Measurements from ENCODE around the gene VPS37B. TPM values are rescaled to one million over a fixed set of nuclear protein-coding genes. Genes with fewer than 3 reads are reported as not detected.

Gene VPS37B
- total RNA-seq, 2 experiments from 2014 or later, result 33.4 to 36.8 TPM

GRCh38 chr12:122872815-122873361 is 23.0 kb downstream of the VPS37B start:
- no peak for ATAC-seq (ENCODE audit: low read depth)
- H3K27me3 Mint-ChIP-seq, result no peaks in the 10 kb centered on the region
- H3K27ac Mint-ChIP-seq, result no peak overlapping the region
- H3K4me1 Mint-ChIP-seq, result peaks cover 55% of the 10 kb centered on the region
- POLR2A ChIA-PET, result interaction anchor here (0.6 to 2.5 kb wide), 5 partner anchors 7 to 26 kb away, joined by 3 to 9 read pairs (median 5); no protein-coding TSS in a partner anchor
- no peaks in the 10 kb centered on the region for H3K9me3 Mint-ChIP-seq
- peaks cover 24% of the 10 kb centered on the region for H3K36me3 Mint-ChIP-seq
- DNase-seq, result peak; percentile 14
- peak overlapping the region; percentile 1 for H3K4me3 Mint-ChIP-seq

GRCh38 chr12:122871851-122872780 is 23.8 kb downstream of the VPS37B start:
- peak overlapping the region; percentile 82 for H3K27ac Mint-ChIP-seq
- peaks cover 24% of the 10 kb centered on the region for H3K36me3 Mint-ChIP-seq
- peak; percentile 48 for DNase-seq
- peak overlapping the region; percentile 81 for H3K4me3 Mint-ChIP-seq
- POLR2A ChIA-PET, result interaction anchor here (0.6 to 2.5 kb wide), 7 partner anchors 8 to 27 kb away, joined by 3 to 9 read pairs (median 5); no protein-coding TSS in a partner anchor
- ATAC-seq (ENCODE audit: low read depth), result peak; percentile 57
- H3K27me3 Mint-ChIP-seq, result no peaks in the 10 kb centered on the region
- no peaks in the 10 kb centered on the region for H3K9me3 Mint-ChIP-seq
- peaks cover 49% of the 10 kb centered on the region for H3K4me1 Mint-ChIP-seq

- peak; percentile 24 for DNase-seq
- Mint-ChIP-seq H3K4me1 (peaks cover 43% of the 10 kb centered on the region), H3K27ac (peak overlapping the region; percentile 82), H3K27me3 (no peaks in the 10 kb centered on the region), H3K36me3 (peaks cover 28% of the 10 kb centered on the region), H3K4me3 (peak overlapping the region; percentile 81), H3K9me3 (no peaks in the 10 kb centered on the region)
- POLR2A ChIA-PET, result interaction anchor here (0.7 to 2.5 kb wide), 6 partner anchors 9 to 36 kb away, joined by 3 to 9 read pairs (median 6); partner anchors contain the start of gene HIP1R
- no peak for ATAC-seq (ENCODE audit: low read depth)
These were observed 24.9 kb downstream of the VPS37B start for GRCh38 chr12:122870867-122871664.

- Mint-ChIP-seq H3K9me3 (no peaks in the 10 kb centered on the region), H3K4me3 (no peak overlapping the region), H3K27ac (no peak overlapping the region), H3K36me3 (peaks cover 28% of the 10 kb centered on the region), H3K27me3 (no peaks in the 10 kb centered on the region), H3K4me1 (peaks cover 37% of the 10 kb centered on the region)
- ATAC-seq (ENCODE audit: low read depth), result no peak
- peak; percentile 15 for DNase-seq
- POLR2A ChIA-PET, result interaction anchor here (0.7 to 2.5 kb wide), 4 partner anchors 13 to 35 kb away, joined by 3 to 7 read pairs (median 6); partner anchors contain the start of gene HIP1R
These were observed 25.6 kb downstream of the VPS37B start for GRCh38 chr12:122870163-122870842.

GRCh38 chr12:122869207-122869973 is 26.5 kb downstream of the VPS37B start:
- Mint-ChIP-seq H3K4me1 (peaks cover 33% of the 10 kb centered on the region), H3K9me3 (no peaks in the 10 kb centered on the region), H3K36me3 (peaks cover 28% of the 10 kb centered on the region), H3K4me3 (no peak overlapping the region), H3K27me3 (no peaks in the 10 kb centered on the region), H3K27ac (no peak overlapping the region)
- DNase-seq (peak; percentile 3), ATAC-seq (ENCODE audit: low read depth) (no peak)
- POLR2A ChIA-PET, result interaction anchor here (0.7 kb wide), 2 partner anchors 373 to 973 kb away, joined by 3 read pairs; no protein-coding TSS in a partner anchor

- Mint-ChIP-seq H3K27me3 (no peaks in the 10 kb centered on the region), H3K4me1 (peaks cover 27% of the 10 kb centered on the region), H3K4me3 (no peak overlapping the region), H3K9me3 (no peaks in the 10 kb centered on the region), H3K36me3 (peaks cover 27% of the 10 kb centered on the region), H3K27ac (no peak overlapping the region)
- ATAC-seq (ENCODE audit: low read depth) (no peak), DNase-seq (peak; percentile 9)
- POLR2A ChIA-PET, result no interaction called here
These were observed 27.3 kb downstream of the VPS37B start for GRCh38 chr12:122868471-122869177.

GRCh38 chr12:122867691-122868461 is 28.0 kb downstream of the VPS37B start:
- Mint-ChIP-seq H3K4me3 (no peak overlapping the region), H3K27ac (no peak overlapping the region)

GRCh38 chr12:122866950-122867607 is 28.8 kb downstream of the VPS37B start:
- POLR2A ChIA-PET, result interaction anchor here (1.3 kb wide), 1 partner anchor 31 kb away, joined by 3 read pairs; no protein-coding TSS in a partner anchor
- peaks cover 23% of the 10 kb centered on the region for H3K36me3 Mint-ChIP-seq

More at GRCh38 chr12:122867691-122868461, 28.0 kb downstream of the VPS37B start:
- DNase-seq, result peak; percentile 25
- Mint-ChIP-seq H3K4me1 (peaks cover 19% of the 10 kb centered on the region), H3K36me3 (peaks cover 25% of the 10 kb centered on the region), H3K27me3 (no peaks in the 10 kb centered on the region), H3K9me3 (no peaks in the 10 kb centered on the region)
- POLR2A ChIA-PET, result interaction anchor here (1.3 kb wide), 1 partner anchor 30 kb away, joined by 3 read pairs; no protein-coding TSS in a partner anchor
- ATAC-seq (ENCODE audit: low read depth), result no peak

GRCh38 chr12:122866379-122866778 is 29.5 kb downstream of the VPS37B start:
- ATAC-seq (ENCODE audit: low read depth) (no peak), DNase-seq (no peak)
- H3K4me1 Mint-ChIP-seq, result peaks cover 6% of the 10 kb centered on the region
- H3K4me3 Mint-ChIP-seq, result no peak overlapping the region
- H3K9me3 Mint-ChIP-seq, result no peaks in the 10 kb centered on the region
- POLR2A ChIA-PET, result no interaction called here
- peaks cover 20% of the 10 kb centered on the region for H3K36me3 Mint-ChIP-seq
- H3K27ac Mint-ChIP-seq, result no peak overlapping the region
- no peaks in the 10 kb centered on the region for H3K27me3 Mint-ChIP-seq

More at GRCh38 chr12:122866950-122867607, 28.8 kb downstream of the VPS37B start:
- no peak for ATAC-seq (ENCODE audit: low read depth)
- DNase-seq, result no peak
- Mint-ChIP-seq H3K27me3 (no peaks in the 10 kb centered on the region), H3K9me3 (no peaks in the 10 kb centered on the region), H3K4me1 (peaks cover 13% of the 10 kb centered on the region), H3K4me3 (no peak overlapping the region), H3K27ac (no peak overlapping the region)
